Adipocyte (in vitro differentiated cells): ENCODE results near the gene TRAPPC3.
A peak's percentile ranks its signal among the peaks of the same experiment; 100 is the strongest.
"Not testable (repeated sequence)": the region's sequence is repeated elsewhere in the genome, so short reads cannot be mapped to it uniquely, and the experiment has no call there.

Experiments used
- DNase-seq: peaks from one replicate; pipeline ENCODE4 v3.0.0-alpha.2; 2015; ENCODE audit warnings: low read depth
- H3K27me3 ChIP-seq: replicated peaks from 2 replicates; pipeline ENCODE4 v1.7.0; 2013; ENCODE audit warnings: mild to moderate bottlenecking, low read length, moderate library complexity; ENCODE audit not compliant: control insufficient read depth, insufficient read depth
- H3K36me3 ChIP-seq: 2 replicates; pipeline ENCODE4 v1.7.0; 2013; ENCODE audit warnings: low read length, mild to moderate bottlenecking, moderate library complexity; ENCODE audit not compliant: control insufficient read depth, insufficient read depth, severe bottlenecking
- H3K4me1 ChIP-seq: 2 replicates; pipeline ENCODE4 v1.7.0; 2013; ENCODE audit warnings: mild to moderate bottlenecking, low read length, moderate library complexity; ENCODE audit not compliant: control insufficient read depth, insufficient read depth
- H3K4me3 ChIP-seq: 2 replicates; pipeline ENCODE4 v1.7.0; 2013; ENCODE audit warnings: mild to moderate bottlenecking, low read length, moderate library complexity
- H3K9ac ChIP-seq: 2 replicates; pipeline ENCODE4 v1.7.0; 2013; ENCODE audit warnings: mild to moderate bottlenecking, low read length, moderate library complexity
- H3K9me3 ChIP-seq: 2 replicates; pipeline ENCODE4 v1.7.0; 2013; ENCODE audit warnings: mild to moderate bottlenecking, low read length, moderate library complexity; ENCODE audit not compliant: control insufficient read depth

Gene TRAPPC3

GRCh38 chr1:36149237-36149972, at the start of gene TRAPPC3:
TSS of gene TRAPPC3 (minus strand) at chr1:36149486. CDS start at chr1:36149378, 108 bp downstream.
- Histone ChIP-seq H3K4me3 (peak within 1 kb of the TSS; percentile 96), H3K36me3 (no peaks in the 10 kb centered on the region), H3K4me1 (peaks cover 32% of the 10 kb centered on the region), H3K9me3 (no peaks in the 10 kb centered on the region), H3K27me3 (no peaks in the 10 kb centered on the region), H3K9ac (peak within 1 kb of the TSS; percentile 95)
- peak; percentile 100 for DNase-seq

GRCh38 chr1:36198641-36199040, 49.4 kb upstream of the TRAPPC3 start:
- H3K9ac ChIP-seq: no peak overlapping the region
- no peaks in the 10 kb centered on the region for H3K9me3 ChIP-seq
- H3K4me3 ChIP-seq: no peak overlapping the region
- H3K36me3 ChIP-seq: no peaks in the 10 kb centered on the region
- H3K4me1 ChIP-seq: peaks cover 20% of the 10 kb centered on the region
- no peaks in the 10 kb centered on the region for H3K27me3 ChIP-seq
- DNase-seq: no peak

DNA sequence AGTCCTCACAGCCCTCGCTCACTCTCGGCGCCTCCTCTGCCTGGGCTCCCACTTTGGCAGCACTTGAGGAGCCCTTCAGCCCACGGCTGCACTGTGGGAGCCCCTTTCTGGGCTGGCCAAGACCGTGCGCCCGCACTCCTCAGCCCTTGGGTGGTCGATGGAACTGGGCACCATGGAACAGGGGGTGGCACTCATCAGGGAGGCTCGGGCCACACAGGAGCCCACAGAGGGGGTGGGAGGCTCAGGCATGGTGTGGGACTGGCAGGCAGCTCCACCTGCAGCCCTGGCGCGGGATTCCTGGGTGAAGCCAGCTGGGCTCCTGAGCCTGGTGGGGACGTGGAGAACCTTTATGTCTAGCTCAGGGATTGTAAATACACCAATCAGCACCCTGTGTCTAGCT, 47.5 kb upstream of the TRAPPC3 start:
- not testable (repeated sequence) for DNase-seq, H3K4me3 ChIP-seq, H3K36me3 ChIP-seq, H3K9ac ChIP-seq, H3K9me3 ChIP-seq, H3K27me3 ChIP-seq
- peaks cover 10% of the 10 kb centered on the region for H3K4me1 ChIP-seq

DNA sequence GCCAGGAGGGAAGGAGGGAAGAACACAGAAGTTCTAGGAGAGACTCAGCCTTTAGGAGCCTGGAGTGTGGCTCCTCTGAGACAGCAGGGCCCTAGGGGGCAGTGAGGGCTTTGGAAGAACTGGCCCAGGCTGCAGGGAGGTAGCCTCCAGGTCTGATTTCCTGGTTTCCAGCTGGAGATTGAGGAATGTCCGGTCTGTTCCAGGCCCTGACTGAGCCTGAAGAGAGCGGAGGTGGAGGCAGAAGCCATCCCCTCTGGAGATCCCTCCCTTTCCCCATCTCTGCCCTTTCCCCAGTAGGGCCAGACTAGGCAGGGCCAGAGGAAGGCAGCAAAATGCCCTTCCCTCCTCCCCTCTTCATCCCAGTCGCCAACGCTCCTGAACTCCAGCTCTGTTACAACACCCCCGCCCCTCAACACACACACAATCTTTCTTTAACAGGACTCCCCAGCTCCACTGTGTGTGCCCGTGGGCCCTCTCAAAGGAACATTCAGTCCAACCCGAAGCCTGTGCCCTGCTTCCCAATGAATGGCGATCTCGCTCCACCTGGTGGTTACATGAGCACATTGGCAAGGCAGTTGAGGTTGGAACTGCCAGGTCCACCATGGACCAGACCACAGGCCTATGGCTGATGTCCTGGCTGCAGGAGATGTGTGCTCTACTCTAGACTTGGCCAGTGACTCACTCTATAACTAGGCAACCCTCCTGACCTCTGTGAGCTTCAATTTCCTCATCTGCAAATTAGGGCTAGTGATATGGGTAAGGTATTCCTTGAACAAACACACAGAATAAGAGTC, 38.7 kb upstream of the TRAPPC3 start:
- Histone ChIP-seq H3K27me3 (no peaks in the 10 kb centered on the region), H3K9ac (peak overlapping the region; percentile 85), H3K4me3 (peak overlapping the region; percentile 42), H3K9me3 (no peaks in the 10 kb centered on the region), H3K4me1 (peaks cover 20% of the 10 kb centered on the region), H3K36me3 (no peaks in the 10 kb centered on the region)
- DNase-seq: peak; percentile 95

DNA sequence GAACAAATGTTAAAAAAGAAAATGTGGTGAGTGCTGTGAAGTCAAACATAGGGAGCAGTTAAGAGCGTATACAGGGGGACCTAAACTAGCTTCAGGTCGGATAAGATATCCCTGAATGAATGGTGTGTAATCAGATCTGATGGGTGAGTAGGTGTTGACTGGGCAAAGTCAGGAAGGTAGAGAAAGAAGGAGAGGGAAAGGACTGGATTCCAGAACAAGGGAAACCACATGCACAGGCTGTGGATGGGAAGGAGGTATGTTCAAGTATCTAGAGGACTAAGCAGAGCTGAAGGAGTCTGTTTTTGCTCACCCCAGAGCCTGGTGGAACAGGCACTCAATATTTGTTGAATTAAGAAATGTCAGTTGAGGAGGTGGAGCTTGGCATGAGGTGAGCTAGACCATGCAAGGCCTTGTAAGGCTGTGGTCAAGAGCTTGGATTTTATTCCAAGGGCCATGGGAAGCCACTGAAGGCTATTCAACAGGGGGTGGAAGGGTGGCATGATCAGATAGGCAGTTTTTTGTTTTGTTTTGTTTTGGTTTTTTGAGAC, 34.1 kb upstream of the TRAPPC3 start:
- Histone ChIP-seq H3K36me3 (peaks cover 34% of the 10 kb centered on the region), H3K9ac (peak overlapping the region; percentile 27), H3K4me1 (peaks cover 25% of the 10 kb centered on the region), H3K27me3 (no peaks in the 10 kb centered on the region), H3K4me3 (no peak overlapping the region), H3K9me3 (no peaks in the 10 kb centered on the region)
- no peak for DNase-seq

DNA sequence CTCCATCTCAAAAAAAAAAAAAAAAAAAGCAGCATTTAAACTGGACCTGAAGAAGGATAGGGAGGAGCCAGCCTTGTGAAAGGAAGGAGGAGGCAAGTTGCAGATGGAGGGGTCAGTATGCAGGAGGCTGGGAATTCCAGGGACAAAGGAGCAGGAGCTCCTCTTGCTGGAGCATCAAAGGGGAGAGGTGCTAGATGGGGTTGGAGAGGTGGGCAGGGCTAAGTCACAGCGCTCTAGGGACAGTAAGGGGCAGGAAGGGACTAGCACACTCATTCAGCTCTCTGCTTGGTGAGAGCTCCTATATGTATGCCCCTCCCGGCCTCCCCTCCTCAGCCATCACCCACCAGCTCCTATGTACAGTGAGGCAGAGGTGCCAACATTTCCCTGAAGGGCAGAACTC, 33.4 kb upstream of the TRAPPC3 start:
- Histone ChIP-seq H3K9me3 (no peaks in the 10 kb centered on the region), H3K27me3 (no peaks in the 10 kb centered on the region), H3K36me3 (peaks cover 38% of the 10 kb centered on the region), H3K4me3 (no peak overlapping the region), H3K4me1 (peaks cover 21% of the 10 kb centered on the region), H3K9ac (peak overlapping the region; percentile 27)
- no peak for DNase-seq

DNA sequence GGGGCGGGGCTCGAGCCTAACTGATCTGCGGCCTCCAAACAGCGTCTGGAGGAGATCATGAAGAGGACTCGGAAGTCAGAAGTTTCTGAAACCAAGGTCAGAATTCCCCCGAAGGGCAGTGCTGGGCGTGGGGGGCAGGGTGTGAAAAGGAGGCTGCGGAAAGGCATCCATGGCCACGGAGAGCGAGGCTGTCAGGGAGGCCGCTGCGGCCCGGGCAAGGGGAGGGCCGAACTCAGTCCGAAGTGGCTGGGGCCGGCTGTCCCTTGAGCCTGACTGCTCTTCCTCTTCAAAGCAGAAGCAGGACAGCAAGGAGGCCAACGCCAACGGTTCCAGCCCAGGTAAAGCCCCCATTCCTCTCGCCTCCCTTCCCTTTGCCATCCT, 29.9 kb upstream of the TRAPPC3 start:
- Histone ChIP-seq H3K4me3 (no peak overlapping the region), H3K27me3 (no peaks in the 10 kb centered on the region), H3K4me1 (peaks cover 12% of the 10 kb centered on the region), H3K9ac (no peak overlapping the region), H3K9me3 (no peaks in the 10 kb centered on the region), H3K36me3 (peaks cover 69% of the 10 kb centered on the region)
- no peak for DNase-seq

GRCh38 chr1:36178471-36179219, 29.4 kb upstream of the TRAPPC3 start:
- Histone ChIP-seq H3K4me3 (no peak overlapping the region), H3K4me1 (peaks cover 11% of the 10 kb centered on the region), H3K27me3 (no peaks in the 10 kb centered on the region), H3K9me3 (no peaks in the 10 kb centered on the region), H3K36me3 (peaks cover 74% of the 10 kb centered on the region), H3K9ac (no peak overlapping the region)
- no peak for DNase-seq

- H3K4me1 ChIP-seq: peaks cover 3% of the 10 kb centered on the region
- H3K36me3 ChIP-seq: peaks cover 83% of the 10 kb centered on the region
- H3K9me3 ChIP-seq: no peaks in the 10 kb centered on the region
- DNase-seq: no peak
- no peak overlapping the region for H3K4me3 ChIP-seq
- no peak overlapping the region for H3K9ac ChIP-seq
- no peaks in the 10 kb centered on the region for H3K27me3 ChIP-seq
These were observed 28.5 kb upstream of the TRAPPC3 start for GRCh38 chr1:36177589-36178431.

- no peak overlapping the region for H3K9ac ChIP-seq
- no peaks in the 10 kb centered on the region for H3K9me3 ChIP-seq
- peaks cover 5% of the 10 kb centered on the region for H3K4me1 ChIP-seq
- DNase-seq: no peak
- H3K4me3 ChIP-seq: no peak overlapping the region
- no peaks in the 10 kb centered on the region for H3K27me3 ChIP-seq
- peaks cover 92% of the 10 kb centered on the region for H3K36me3 ChIP-seq
These were observed 27.0 kb upstream of the TRAPPC3 start for GRCh38 chr1:36176106-36176949.
